Bronchial epithelial cell (primary cell): ENCODE measurements around the gene DAAM2. TPM values are rescaled to one million over a fixed set of nuclear protein-coding genes. Genes with fewer than 3 reads are reported as not detected.

Experiments used
- DNase-seq: peaks from one replicate; pipeline ENCODE4 v3.0.0-alpha.2; 2010; ENCODE audit warnings: low read depth
- FAIRE-seq: peaks from 2 replicates; lab custom pipeline; 2011; peaks lifted over from hg19 to GRCh38; lab: Jason Lieb, UNC
- H3K27me3 ChIP-seq: 2 replicates; pipeline ENCODE4 v1.5.1; 2011; ENCODE audit warnings: low read length; ENCODE audit not compliant: control insufficient read depth, insufficient read depth
- H3K36me3 ChIP-seq: 2 replicates; pipeline ENCODE4 v1.5.1; 2011; ENCODE audit warnings: low read length; ENCODE audit not compliant: control insufficient read depth, insufficient read depth
- H3K4me3 ChIP-seq: 2 replicates; pipeline ENCODE4 v1.5.1; 2011; ENCODE audit warnings: mild to moderate bottlenecking, low read depth, low read length, control low read depth
- total RNA-seq: library from RNA; depleted of rRNA; stranded (reverse); fragments of >200 nt; gene quantifications from 2 replicates; pipeline ENCODE4 v1.2.1, GENCODE V29; 2014
- TF ChIP-seq, protein P1 (sequence below): IDR thresholded peaks from 2 replicates; pipeline ENCODE4 v1.5.1; 2011; ENCODE audit warnings: mild to moderate bottlenecking, moderate library complexity, low read length, control low read depth, inconsistent platforms; ENCODE audit not compliant: insufficient read depth, severe bottlenecking

The DAAM2 gene
- total RNA-seq, 1 donor from 2014 or later = under 0.01 TPM

DNA sequence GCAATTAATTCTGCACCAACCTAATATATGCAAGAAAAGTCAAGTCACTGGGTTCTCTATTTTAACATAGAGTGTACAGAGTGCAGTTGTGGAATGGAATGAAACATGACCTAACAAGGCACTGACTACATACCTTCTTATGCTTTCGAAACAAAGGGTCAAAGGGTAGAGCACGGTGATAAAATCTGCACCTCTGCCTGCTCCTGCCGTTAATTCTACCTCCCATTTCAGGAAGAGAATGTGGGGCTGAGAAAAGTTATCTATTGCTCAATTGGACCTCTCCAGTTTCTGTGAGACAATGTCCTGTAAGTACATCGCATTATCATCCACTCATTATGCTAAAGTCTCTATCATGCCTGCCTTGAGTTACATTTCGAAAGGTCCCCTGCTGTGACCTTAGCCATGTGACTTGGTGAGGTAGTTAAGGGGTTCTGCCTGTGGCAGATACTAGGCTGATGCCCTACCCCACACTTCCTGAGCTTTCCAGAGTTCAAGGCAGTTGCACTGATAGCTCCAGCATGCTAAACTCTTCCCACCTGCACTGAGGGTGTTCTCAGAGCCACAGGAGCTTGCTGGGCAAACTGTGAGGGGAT lies 156.1 kb downstream of the DAAM2 start:
- DNase-seq (peak; percentile 51), FAIRE-seq (peak; percentile 93)
- TF ChIP-seq, protein P1, sequence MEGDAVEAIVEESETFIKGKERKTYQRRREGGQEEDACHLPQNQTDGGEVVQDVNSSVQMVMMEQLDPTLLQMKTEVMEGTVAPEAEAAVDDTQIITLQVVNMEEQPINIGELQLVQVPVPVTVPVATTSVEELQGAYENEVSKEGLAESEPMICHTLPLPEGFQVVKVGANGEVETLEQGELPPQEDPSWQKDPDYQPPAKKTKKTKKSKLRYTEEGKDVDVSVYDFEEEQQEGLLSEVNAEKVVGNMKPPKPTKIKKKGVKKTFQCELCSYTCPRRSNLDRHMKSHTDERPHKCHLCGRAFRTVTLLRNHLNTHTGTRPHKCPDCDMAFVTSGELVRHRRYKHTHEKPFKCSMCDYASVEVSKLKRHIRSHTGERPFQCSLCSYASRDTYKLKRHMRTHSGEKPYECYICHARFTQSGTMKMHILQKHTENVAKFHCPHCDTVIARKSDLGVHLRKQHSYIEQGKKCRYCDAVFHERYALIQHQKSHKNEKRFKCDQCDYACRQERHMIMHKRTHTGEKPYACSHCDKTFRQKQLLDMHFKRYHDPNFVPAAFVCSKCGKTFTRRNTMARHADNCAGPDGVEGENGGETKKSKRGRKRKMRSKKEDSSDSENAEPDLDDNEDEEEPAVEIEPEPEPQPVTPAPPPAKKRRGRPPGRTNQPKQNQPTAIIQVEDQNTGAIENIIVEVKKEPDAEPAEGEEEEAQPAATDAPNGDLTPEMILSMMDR = no peak
- no peak overlapping the region for H3K4me3 ChIP-seq
- H3K36me3 ChIP-seq = no peaks in the 10 kb centered on the region
- no peaks in the 10 kb centered on the region for H3K27me3 ChIP-seq

DNA sequence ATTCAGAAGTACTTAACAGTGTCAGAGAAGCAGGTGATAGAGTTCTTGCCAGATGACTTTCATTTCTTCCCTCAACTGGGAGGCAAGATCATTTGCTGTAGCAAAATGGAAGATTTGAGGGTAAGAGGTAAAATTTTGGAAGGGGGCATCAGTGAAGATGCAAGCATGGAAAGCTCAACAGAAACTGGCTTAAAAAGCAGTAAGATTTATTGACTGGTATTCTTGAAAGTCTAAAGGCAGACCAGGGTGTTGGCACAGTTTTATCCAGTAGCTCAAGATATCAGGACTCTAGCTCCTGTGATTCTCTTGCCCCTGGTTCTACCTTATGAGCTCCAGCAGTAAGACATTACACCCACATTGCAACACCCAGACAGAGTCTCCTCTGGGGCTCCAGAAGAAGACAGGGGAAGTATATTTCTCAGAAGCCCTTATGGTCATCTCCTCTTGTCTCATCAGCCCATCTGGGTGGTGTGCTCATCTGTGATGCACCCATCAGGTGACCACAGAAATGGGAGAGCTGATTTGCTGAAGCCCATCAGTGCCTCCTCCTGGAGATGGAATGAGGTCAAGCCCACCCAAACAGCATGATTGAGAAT lies 158.0 kb downstream of the DAAM2 start:
- DNase-seq (no peak), FAIRE-seq (no peak)
- TF ChIP-seq, protein P1 = no peak
- Histone ChIP-seq H3K36me3 (no peaks in the 10 kb centered on the region), H3K4me3 (no peak overlapping the region), H3K27me3 (no peaks in the 10 kb centered on the region)

DNA sequence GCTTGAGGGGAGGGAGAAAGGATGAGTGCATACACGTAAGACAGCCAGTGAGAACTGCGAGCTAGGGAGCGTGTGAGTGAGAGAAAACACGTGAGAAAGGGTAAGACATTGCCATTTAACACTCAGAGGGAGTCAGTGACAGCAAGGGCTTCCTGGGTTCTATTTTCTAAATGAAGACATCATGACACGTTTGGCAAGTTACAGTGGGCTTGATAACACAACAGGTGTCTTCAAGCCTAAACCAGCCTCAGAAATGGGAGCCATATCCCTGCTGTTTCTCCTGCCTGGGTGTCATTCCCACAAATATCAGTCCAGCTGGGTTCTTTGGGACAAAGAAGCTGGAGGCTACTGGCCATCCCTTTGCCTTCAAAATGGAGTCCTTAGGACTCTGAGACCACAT lies 159.0 kb downstream of the DAAM2 start:
- no peak overlapping the region for H3K4me3 ChIP-seq
- DNase-seq (no peak), FAIRE-seq (no peak)
- H3K27me3 ChIP-seq = no peaks in the 10 kb centered on the region
- H3K36me3 ChIP-seq = no peaks in the 10 kb centered on the region
- TF ChIP-seq, protein P1 = no peak

DNA sequence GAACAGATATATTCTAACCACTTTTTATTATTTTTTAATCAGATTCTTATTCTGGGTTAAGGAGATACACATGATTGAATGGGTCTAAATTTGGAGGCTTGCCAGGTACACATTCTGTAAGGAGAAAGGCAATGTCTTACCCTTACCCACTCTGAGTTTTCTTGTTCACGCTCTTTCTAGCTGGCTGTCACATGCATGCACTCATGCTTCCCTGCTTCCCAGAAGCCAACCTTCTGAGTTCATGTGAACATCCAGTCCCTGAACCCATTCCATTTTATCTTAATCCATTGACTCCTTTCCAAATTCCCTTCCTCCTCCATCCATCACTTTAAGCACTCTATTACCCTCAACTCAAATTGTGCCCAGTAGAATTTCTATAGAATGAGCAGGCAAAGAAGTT lies 159.5 kb downstream of the DAAM2 start:
- Histone ChIP-seq H3K27me3 (no peaks in the 10 kb centered on the region), H3K4me3 (no peak overlapping the region), H3K36me3 (no peaks in the 10 kb centered on the region)
- TF ChIP-seq, protein P1 = no peak
- DNase-seq (no peak), FAIRE-seq (no peak)

DNA sequence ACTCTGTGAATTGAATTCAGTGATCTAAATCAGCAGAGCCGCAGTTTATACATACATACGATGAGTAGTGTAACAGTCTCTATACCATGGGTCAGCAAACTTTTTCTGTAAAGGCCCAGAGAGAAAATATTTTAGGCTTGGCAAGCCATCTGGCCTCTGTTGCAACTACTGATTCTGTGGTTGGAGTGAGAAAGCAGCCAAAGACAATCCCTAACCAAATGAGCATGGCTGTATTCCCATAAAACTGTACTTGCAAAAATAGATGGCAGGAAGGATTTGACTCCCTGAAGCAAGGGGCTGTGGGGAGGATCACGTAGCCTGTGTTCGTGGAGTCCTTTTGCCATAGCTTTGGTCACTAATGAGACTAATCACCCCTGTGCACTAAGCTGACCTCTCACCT lies 160.0 kb downstream of the DAAM2 start:
- no peak overlapping the region for H3K4me3 ChIP-seq

More for the DNA sequence above, 160.0 kb downstream of the DAAM2 start:
- Histone ChIP-seq H3K27me3 (no peaks in the 10 kb centered on the region), H3K36me3 (no peaks in the 10 kb centered on the region)
- TF ChIP-seq, protein P1 = no peak
- no peak for FAIRE-seq
- DNase-seq = no peak
